ENCODE data around the gene EFNB2.

EFNB2 gene

DNA sequence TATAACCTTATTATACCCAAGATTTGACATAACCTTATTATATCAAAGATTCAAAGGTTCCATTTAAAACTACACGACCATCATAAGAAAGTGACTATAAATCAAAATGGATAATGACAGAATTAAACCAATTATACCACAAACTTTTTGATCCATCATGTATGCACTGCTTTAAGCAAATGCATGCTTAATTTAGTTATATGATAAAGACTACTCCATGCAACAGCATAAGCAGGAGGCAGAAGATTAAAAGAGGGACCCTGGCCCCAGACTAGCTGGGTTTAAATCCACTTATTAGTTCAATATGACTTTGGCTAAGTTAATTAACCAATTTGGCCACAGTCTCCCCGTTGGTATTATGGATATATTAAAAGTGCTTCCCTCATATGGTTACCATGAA, 11.4 kb downstream of the EFNB2 start:
- no peak for DNase-seq

DNA sequence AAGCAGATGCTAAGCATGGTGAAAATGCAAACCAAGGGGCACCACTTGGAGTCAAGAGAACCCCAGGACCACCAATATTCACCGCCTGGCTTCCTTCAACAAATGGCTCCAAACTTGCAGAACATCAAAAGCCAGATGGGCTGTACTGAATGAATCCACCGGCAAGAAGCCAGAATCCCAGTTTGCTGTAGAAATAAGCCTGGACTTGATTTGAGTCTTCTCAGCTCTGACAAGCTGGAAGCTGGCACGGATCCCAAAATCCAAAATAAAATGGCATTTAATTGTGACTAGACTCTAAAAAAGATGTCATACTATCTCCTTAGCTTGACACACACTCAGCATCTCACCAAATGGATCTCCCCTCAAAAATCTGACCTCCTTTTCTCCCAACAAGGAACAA, 11.9 kb downstream of the EFNB2 start:
- no peak for DNase-seq

DNA sequence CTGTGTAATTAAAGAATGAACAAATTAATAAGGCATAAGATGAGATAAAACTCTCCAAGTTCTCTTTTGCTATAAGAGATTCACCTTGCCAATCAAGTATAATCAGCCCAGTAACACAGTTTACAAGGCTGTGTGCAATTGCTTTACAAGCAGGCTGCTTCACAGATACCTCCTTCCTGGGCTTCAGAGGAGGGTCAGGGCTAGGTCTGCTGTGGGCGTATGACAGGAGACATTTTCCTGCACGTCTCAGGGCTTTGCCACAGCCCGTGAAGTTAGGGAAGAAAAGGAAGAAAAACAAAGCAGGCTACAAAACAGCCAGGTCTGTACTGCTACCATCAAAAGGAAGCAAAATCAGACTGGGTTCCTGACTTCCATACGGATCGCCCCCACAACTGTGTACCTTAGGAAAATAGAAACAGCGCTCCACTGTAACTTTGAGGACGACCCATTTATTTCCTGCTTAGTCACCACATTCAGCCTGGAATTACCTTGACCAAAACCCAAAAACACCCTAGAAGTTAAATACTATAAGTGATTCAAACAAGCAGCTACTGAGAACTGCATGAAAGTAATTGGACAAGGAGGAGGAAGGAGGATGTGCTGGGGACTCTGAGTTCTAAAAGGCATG, 12.4 kb downstream of the EFNB2 start:
- no peak for DNase-seq

GRCh38 chr13:106522112-106522705, 13.3 kb downstream of the EFNB2 start:
- no peak for DNase-seq

GRCh38 chr13:106521095-106521799, 14.2 kb downstream of the EFNB2 start:
- no peak for DNase-seq

- no peak for DNase-seq
Observed at GRCh38 chr13:106520251-106521054, 15.0 kb downstream of the EFNB2 start.

DNA sequence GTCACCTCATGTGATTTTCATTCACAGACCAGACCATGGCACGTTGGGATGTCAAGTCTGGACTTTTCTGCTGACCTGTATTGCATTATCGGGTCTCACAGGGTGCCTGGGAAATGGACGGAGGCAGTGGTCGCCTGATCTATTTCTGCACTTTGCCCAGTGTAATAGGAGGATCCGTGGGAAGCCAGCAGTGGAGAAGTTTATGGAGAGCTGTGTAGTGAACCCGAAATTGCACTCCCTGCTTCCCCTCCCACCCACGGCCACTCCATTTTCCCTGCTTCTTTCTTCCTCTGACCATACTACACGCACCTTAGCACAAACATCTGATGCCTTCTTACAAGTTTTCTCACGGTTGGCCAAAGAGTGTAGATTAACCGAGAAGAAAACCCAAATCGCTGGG, 16.9 kb downstream of the EFNB2 start:
- no peak for DNase-seq

GRCh38 chr13:106517109-106517847, 18.2 kb downstream of the EFNB2 start:
- no peak for DNase-seq

DNA sequence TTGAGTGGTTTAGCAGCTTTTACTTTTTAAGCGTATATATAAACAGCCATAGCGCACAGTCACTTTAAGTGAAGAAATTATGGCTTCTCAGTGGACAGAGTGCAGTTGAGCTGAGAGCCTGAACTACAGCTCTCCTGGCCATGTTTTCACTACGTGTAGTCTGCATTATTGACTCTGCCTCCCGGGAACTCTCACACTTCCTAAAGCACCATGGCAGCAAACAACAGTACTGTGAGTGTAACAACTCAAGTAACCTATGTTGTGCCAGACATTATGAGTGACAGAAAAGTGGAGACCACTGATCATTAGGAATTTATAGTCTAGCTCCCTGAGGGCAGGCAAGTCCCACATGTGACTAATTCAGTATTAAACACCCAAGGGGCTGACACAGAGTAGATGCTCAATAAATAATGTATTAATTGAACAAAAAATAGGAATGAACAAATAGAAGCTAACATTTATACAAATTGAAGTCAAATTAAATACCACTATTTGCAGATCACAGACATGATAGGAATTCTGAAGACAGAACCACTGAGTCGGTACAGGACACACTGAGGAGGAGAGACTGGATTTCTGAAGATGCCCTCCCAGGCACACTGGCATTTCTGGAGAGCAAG, 19.7 kb downstream of the EFNB2 start:
- DNase-seq, result no peak

DNA sequence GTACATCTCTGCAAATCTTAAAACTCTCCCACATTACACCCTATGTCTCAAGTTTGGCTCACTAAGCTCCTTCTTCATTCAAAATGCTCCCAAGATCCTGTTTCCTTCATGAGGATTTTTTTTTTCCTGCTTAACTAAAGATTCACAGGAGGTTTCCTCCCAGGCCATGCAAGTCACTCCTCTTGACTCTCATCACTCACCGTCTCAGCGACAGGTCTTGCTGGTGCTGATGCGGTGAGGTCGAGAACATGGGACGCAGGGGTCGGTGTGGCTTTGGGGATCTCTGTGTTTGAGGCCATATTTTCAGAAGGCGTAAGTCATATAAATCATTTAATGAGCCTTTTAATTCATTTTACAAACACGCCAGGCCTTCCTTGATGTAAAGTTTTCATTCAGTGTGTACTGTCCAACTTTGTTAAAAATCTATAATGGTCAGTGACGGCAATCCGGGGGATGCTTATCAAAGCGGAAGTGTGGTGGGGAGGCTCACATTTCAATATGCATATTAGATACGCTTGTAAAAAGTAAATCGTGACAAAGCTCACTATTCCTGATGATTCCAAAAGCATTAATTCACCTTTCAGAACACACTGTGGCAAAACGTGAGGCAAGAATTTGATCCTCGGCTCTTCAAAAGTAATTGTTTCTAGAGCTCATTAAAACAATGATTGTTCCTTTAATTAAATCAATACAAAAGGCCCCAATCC, 20.4 kb downstream of the EFNB2 start:
- no peak for DNase-seq

GRCh38 chr13:106513025-106513983, 22.2 kb downstream of the EFNB2 start:
- no peak for DNase-seq

- DNase-seq, result no peak
Observed at GRCh38 chr13:106507560-106508274, 27.7 kb downstream of the EFNB2 start.

GRCh38 chr13:106506286-106506685, 29.2 kb downstream of the EFNB2 start:
- no peak for DNase-seq

DNA sequence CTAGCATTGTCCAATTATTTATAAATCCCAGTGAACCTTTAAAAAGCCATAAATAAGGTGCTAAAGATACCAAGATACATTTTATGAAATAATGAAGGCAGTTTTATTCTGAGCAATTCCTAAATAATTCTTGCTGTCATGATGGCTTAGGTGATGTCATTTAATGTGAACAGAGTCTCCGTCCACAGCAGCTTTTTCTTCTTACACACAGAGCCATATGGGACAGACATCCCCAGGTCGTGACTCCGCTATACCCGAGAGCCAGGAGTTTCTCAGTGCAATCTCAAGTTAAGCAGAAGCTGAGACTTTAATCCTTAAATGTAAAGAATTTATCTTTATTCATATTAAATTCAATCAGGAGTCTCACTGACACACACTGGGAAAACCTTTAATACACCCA, 29.7 kb downstream of the EFNB2 start:
- no peak for DNase-seq

DNA sequence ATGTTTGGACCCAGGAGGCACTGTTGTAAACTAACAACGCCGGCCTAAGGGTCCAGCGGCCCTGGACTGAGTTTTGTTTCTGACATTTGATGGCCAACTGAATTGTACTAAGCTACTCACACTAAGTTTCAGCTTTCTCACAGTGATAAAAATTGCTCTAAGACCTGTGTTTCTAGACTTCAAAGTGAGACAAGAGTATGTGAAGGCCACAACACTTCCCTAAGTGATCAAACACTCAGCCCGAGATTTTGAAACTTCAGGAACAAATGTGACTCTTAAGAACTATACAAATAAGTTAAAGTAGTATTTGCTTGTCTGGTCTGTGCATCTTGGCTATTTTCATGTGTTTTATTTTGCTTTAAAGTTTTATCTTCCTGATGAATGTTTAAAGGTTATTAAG, 30.2 kb downstream of the EFNB2 start:
- DNase-seq, result no peak

- DNase-seq, result no peak
Observed at GRCh38 chr13:106503730-106504453, 31.6 kb downstream of the EFNB2 start.

DNA sequence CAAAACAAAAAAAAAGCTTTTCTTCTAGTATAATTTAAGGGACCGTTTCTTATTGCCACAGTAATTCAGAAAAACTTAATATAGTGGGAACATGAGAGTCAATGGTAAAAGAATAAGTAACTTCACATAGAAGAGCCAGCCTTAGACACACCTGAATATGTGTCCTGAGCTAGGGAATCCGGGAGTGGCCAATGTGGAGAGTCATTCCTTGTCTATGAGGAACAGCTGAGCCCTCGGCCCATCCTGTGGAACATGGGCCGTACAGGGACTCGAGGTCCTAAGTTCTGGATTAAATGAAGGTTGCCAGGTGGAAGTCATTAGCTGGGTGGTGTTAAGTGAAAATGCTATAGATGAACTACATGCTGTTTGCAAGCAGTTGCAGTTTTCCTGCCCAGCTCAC, 32.2 kb downstream of the EFNB2 start:
- no peak for DNase-seq

DNA sequence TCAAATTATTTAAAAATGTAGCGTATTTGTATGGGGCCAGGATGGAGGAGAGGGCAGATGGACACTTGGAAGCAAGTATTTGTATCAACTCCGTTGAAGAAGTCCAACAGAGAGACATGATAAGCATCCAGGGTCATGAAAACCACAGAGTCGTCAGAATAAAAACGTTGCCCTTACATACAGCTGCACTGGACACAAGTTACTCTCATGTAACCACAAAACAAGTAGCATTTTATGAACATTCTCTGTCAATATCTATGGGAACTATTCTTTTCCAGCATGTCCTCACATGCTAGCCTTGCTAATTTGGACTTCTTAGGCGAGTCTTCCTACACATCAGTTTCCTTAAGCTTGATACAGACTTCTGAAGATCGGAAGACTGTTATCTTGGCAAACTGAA, 35.0 kb downstream of the EFNB2 start:
- no peak for DNase-seq

- DNase-seq, result no peak
Observed at GRCh38 chr13:106499896-106500295, 35.6 kb downstream of the EFNB2 start.

Data from GOT3 (cell line).